HG03439 (cell line): ENCODE data around the gene REX1BD.
"Not testable (repeated sequence)": the region's sequence is repeated elsewhere in the genome, so short reads cannot be mapped to it uniquely, and the experiment has no call there.

ENCODE experiments used
- ATAC-seq: cut with Tn5 transposase; IDR thresholded peaks from one replicate; pipeline ENCODE4 v1.9.1; 2021; ENCODE audit warnings: mild to moderate bottlenecking, moderate library complexity; ENCODE audit not compliant: unreplicated experiment

Gene REX1BD

DNA sequence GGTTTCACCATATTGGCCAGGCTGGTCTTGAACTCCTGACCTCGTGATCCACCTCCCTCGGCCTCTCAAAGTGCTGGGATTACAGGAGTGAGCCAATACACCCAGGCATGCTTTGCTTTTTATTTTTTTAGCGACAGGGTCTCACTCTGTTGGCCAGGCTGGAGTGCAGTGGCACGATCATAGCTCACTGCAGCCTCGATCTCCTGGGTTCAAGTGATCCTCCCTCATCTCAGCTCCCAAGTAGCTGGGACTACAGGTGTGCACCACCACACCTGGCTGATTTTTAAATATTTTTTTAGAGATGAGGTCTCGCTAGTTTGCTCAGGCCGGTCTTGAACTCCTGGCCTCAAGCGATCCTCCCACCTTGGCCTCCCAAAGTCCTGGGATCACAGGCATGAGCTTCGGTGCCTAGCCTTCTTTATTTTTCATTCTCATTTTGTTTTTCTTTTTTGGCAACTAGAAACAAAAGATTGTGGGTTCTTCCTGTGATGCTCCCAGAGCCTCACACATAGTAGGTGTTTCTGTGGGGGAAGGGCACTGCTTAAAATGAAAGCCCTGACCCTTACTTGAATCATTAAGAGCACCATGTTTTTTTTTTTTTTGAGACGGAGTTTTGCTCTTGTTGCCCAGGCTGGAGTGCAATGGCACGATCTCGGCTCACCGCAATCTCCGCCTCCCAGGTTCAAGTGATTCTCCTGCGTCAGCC is 12.2 kb downstream of the REX1BD start:
- not testable (repeated sequence) for ATAC-seq

DNA sequence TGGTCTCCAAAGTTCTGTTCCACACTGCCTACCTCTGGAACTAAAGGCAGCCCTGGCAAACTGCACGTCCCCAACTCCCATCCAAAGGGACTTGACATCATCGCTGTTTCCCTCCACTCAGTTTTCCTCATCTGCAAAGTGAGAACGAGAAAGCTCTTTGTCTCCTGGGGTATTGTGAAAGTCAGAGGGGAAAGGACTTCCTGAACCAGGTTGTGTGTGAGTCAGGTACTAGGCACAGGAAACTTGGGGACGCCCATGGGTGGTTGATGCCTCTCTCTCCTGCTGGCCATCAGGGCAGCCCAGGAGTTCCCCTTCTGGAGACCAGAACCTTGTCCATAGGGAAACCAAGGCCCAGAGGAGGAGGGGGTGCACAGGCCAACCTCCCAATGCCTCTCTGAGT is 13.3 kb downstream of the REX1BD start:
- no peak for ATAC-seq

DNA sequence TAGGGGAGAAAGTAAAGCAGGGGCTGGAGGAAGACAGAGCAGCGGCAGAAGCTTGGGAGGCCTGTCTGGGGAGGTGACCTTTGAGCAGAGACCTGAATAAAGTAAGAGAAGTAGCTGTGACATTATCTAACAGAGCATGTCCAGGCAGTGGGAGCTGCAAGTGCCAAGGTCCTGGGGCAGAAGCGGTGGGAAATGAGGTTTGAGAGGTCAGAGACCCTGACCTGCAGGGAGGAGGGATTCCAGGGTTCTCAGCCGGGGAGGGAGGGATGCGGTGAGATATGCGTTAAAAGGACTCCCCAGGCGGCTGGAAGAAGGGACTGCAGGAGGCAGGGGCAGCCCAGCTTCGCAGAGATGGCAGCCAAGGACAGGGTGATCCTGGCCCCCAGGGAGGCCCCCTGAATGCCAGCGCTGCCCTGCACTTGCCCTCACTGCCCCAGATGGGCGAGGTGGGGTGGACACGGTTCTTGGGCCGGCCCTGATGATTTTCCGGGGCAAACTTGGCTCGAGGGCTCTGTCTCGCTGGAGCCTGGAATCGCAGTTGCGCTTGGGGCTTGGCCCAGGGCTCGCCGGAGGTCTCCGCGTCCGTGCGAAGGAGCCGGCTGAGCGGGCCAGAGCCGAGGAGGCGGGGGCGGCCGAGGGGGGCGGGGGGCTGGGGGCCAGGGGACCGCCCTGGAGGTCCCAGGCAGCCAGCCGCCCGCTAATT is 14.8 kb downstream of the REX1BD start:
- ATAC-seq: no peak

DNA sequence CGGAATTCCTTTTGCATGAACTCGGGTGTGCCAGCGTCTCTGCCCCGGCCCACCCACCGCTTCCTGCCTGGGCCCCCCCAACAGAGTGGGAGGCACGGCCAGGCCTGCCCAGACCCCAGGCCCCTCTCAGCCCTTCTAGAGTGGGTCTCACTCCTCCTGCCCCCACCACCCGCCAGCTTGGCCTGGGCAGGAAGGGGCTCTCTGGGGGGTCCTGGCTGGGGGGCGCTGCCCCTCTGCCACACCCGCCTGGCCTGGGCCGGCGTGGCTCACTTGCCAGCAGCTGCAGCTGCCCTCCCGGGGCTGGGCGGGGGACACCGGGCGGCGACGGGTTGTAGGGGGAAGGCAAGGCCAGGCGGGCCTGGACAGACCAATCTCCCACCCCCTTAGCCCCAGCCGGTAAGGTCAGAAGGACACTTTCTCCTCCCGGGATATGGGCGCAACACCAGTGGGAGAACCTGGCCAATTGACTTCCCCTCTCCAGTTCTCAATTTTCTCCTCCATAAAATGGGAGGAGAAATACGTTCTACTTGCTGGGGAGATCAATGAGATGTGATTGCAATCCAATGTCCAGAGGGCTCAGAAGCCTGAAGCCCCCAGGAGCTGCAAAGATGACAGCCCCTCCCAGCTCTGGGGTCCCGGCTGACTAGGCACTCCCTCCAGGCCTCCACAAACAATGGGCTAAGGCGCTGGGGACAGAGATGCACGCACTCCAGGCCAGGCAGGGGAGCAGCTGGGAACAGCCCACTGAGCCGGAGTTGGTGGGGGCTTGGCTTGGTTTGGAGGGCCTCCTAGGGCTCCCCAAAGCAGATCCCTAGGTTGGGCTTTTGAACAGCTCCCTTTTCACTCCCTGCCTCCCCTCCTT is 15.6 kb downstream of the REX1BD start:
- ATAC-seq: no peak

DNA sequence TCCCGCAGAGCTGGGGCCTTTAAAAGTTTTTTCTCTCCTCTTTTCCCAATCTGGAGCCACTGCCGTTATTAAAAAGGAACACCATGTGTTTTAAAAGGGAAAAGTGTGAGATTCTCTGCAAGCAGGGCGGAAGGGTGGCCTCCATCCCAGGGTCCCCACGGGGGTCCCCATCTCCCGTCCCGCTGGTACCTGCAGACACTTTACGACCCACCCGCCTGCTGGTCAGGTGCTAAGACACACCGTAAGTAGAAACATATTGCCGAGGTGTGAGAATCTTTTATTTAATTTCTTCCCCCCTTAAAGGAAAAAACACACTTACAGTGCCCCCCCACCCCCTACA is 16.2 kb downstream of the REX1BD start:
- no peak for ATAC-seq

DNA sequence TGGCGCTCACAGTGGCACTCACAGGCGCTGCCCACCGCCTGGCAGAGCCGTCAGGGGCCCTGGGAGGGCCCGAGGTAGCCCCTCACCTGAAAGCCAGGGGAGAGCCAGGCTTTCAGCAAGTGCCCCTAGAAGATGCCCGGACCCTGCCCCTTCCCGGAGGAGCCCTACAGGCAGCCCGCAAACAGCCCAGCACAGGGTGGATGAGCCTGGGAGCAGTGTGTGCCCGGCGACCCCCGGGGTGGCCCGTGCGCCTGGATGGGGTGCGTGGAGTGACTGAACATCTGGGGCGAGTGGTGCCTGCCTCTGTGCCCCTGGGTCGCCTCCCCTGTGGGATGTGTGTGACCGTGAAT is 16.6 kb downstream of the REX1BD start:
- ATAC-seq: no peak

DNA sequence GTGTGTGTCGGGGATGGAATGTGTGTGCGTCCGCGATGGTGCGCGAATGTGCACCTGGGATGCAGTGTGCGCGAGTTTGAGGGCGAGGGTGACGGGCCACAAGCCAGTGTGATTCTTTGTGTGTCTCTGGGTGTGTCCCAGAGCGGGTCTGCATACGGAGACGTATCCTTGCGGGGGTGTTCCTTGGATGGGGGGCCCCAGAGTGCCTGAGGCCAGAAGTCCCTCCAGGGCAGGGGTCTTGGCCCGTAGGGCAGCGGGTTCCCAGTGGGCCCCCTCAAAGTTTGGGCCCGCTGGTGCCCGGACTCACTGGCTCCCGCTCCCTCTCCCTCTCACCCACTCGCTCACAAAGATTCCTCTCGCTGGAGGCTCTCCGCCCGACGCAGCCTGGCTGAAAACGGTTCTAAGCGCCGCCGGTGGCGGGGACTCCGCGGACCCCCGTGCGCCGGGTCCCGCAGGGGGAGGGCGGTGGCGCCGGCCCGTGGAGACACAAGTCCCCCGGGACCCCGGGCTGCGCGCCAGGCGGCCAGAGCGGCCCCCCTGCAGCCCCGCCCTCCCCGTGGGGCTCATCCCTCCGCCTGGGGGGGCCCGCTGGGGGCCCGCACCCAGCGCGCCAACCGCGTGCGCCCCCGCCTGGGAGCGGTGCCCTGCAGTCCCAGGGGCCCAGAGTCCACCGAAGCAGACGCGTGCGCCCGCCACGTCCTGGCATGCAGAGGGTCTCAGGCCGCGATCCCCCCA is 17.1 kb downstream of the REX1BD start:
- ATAC-seq: no peak

DNA sequence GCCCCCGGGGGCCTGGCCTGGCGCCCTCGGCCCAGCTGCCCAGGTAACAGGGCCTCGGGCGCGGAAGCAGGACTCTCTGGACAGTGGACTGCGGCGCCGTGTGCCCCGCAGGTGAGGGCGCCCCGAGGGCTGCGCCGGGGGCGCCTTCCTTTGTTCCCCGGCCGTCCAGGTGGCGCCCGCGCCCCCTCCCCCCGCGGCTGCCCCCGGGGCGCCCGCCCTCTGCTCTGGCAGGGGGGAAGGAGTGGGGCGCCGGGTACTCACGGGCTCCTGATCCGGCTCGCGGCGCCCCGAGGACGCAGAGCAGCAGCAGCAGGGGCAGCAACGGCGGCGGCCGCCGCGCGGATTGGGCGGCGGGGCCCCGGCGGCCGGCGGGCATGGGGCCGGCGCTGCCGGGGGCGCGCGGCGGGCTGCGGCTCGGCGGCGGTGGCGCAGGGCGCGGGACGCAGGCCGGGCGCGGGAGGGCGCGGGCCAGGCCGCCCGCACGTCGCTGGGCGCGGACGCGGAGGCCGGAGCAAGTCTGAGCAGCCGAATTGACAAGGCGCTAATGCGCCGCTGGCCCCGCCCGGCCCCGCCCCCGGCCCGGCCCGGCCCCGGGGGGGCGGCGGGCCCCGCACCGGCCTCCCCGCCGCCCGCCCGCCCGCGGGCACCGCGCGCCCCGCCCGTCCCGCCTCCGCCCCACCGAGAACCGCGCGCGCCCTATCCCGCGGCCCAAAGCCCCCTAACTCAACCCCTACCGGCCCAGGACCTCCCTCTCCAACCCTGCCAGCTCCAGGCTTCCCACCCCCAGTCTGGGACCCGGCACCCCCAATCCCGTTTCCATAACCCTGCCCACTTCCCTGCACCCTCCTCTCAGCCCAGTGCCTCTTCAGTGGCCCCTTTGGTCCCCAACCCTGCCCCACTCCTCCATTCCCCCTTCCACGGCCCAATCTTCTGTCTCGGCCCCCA is 18.0 kb downstream of the REX1BD start, which contains the start of gene CRLF1:
CRLF1 (minus strand) TSS at position 519 of the 945 bp plus-strand sequence; CDS start at position 376, 143 bp downstream.
- no peak for ATAC-seq

DNA sequence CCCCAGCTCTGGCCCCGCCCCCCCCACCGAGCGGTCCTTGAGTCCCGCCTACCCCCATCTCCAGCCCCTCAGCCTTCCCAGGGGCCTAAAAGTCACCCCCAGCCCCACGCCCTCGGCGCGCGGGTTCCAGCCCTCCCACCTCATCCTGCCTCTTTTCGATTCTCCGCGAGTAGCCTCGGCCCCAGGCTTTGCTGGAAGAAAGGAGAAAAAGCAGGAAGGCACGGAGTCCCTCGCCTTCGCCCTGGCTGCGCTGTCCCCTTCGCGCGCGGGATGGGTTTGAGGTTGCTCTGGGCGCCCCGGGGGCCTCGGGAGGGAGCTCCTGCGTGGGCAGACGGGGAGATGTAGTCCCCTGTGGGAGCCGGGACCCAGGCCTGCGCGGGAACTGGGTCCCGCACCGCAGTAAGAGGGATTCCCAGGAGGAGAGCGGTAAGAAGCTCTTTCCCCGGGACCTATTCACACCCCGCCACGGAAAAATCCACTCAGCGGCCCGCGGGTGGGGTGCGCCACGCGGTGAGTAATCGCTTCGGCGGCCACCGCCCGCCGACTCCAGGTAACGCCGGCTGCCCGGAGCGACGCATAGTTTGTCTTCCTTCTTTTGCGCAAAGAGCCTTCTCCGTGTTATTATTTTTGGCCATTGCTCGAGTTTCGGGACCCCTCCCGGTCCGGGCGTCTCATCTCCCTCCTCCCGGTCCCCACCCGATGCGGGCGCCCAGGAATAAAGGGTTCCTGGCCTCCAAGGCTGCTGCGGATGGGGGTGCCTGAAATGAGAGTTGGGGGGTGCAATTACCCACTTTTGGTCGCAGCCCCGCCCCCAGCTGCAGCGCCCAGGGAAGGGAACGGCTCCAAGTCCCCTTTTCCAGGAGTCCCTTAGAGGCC is 18.9 kb downstream of the REX1BD start:
- ATAC-seq: no peak

DNA sequence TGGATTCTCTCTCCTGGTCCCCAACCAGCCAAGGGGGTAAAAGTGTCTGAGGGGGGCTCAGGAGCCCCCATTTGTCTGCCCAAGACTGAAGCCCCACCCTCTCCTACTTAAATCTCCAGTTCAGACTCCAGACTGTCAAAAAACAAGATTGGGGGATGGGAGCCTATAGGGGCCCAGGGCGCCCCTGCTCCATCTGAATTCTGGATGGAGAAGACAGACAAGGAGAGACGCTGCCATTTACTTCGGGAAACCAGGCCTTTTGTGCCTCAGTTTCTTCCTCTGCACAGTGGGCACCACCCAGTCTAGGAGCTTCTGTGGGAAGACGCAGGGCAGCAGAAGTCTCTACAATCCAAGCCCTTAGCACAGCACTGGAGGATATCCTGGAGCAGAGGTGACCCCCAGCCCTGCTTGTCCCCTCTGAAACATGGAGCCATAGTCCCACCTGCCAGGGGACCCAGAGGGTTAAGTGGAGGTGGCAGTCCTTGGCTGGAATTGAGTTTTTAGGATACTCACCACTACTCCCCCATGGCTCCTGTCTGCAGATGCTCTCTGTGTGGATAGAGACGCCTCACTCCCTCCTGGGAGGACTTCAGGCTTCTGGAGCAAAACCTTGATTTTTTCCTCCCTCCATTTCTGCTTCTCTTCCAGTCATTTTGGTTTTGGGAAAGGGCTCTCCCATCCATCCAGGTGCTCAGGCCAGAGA is 19.7 kb downstream of the REX1BD start:
- ATAC-seq: no peak

DNA sequence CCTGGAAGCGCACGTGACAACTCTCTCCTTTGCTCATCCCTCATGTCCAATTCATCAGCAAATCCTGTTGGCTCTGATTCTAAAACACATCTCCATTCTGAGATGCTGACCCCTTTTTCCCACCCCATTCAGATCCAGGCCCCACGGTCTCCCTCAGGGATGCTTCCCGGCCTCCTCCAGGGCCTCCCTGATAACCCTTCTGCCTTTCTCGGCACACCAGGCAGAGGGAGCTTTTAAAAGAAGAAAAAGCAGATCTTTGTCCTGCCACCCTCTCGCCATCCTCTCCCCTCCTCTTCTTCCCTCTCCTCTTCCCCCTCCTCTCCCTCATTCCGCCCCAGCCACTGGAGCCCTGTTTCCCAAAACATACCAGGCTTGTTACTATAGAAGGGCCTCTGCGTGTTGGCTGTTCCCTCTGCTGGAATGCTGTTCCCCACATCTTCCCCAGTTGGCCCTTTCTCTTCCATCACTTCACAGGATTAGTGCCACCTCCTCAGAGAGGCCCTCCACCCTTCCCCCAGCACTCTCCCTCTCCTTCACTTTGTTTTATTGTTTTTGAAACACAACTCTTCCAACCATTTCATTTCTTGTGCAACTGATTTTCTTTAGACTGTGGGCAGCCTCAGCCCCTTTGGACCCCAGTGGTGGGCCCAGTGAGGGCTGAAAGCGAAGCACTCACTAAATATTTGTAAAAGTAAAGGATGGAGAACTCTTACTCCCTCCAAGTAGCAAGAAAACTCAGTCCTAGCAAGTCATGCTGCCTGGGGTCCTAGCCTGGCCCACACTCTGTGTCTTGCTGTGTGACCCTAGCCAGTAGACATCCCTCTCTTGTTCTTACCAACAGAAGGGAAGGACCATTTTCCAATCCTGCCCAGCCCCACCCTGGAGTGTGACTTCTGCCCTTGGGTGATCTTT is 20.5 kb downstream of the REX1BD start:
- no peak for ATAC-seq

DNA sequence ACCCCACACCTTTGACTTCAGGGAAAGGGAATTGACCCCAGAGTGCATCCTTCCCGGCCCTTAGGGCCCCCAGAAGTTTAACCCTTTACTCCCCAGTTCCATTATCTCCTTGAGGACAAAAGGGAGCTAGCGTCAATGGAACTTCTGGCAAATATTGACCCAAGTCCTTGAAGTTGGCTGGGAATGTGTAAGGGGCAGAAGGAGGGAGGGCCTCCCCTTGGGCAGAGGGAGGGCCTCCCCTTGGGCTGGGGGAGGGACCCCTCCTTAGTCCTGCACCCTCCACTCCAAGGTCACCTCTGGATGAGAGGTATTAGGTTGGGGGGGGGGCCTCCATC is 21.1 kb downstream of the REX1BD start:
- ATAC-seq: no peak

DNA sequence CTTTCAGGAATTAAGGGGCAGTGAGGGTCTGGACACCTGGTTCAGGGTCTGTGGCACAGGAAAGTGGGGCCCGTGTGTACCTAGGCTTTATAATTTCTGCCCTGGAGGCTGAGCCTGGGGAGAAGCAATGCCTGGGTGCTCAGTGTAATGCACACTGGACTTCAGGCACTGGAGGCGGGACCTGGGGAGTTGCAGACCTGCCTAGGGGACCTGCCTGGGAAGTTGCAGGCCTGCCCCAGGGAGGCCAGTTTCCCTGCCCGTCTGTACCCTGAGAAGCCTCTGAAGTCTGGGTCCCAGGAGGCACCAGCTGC is 21.6 kb downstream of the REX1BD start:
- no peak for ATAC-seq

DNA sequence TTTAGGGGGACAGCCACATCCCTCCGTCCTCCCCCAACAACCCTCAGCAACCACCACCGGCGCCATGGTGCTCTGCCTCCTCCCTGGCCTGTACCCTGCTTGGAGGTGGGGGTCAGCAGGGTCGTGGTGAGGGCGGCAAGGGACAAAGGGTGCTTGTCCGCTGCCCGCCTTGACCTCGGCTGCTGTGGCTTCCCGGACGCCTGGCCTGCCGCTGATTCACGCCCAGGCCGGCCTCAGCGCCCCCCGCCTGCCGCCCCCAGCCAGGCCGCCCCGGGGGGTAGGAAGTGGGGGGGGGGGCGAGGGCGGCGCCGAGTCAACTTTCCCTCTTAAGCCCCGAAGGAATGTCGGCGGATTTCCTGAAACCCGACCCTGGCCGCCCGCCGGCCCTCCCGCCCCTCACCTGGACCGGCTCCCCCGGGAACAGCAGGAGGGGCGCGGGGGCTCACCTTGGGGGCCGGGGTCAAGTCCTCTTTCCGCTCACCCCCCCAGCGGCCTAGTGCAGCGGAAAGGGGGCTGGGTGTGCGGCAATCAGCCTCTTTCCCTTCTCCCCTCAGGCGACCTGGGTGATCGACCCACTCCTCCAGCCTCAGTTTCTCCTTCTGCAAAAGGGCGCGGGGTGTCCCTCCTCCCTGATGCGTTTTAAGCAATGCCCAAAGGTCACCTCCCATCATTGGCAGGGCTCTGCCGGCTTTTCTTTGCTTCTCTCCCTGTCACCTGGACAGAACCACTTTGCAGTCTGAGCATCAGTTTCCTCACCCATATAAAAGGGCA is 22.1 kb downstream of the REX1BD start:
- no peak for ATAC-seq

DNA sequence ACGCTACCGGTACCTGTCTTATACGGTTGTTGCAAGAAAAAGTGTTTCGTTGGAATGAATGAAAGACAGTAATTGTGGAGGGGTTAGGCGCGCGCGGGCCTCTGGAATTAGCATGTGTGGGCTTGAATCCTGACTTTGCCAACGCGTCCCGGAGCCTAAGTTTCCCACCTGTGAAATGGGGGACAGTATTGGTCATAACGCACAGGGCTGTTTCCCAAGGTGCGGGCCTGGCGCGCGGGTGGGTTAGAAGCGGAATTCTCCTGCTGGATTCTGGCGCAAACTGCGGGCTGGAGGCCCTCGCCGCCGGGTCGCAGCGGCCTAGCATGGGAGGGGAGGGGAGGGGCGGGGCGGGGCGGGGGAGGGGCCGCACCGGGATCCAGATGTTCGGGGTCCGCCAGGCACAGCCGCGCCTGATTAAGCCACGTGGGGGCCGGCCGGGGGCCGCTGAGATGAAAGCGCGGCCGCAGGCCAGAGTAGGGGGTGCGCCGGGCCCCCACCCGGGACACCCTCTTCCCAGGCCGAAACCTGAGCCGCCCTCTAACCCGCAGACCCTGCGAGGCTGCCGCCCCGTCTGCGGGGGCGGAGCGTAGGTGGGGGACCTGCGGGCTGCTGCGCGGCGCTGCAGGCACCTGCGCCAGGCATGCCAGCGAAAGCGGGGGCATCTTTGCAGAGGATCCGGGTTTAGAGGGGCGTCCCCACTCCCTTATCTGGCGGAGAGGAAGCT is 22.9 kb downstream of the REX1BD start:
- no peak for ATAC-seq

DNA sequence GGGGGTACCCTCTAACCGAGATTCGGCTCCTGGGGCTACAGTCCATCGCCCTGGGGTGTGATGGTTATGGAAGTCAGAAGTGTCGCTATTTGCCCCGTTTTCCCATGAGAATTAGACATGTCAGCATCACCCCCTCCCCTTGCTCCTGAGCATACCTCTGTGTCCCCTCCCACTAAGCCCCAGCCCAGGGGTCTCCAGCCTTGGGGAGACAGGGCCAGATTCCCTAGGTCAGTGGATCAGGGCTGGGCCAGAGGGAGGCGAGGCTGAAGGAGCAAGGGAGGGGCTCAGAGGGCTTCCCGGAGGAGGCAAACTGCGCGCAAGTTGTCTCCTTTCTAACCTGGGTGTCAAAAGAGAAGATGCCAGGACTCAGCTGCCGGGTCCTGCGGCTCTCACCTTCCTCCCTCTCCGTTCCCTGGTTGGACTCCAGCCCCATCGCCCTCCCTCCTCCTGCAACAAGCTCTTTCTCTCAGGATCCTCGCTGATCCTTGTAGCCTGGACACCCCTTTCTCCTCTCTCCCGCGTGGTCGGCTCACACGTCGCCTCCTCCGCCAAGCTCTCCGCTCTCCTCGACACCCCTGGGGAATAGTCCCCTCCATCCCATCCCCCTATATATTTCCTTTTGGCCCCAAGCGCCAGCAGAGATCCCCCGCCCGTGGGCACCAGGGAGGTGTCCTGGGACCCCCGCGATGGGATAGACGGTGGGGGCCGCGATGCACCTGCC is 23.6 kb downstream of the REX1BD start:
- ATAC-seq: no peak
